CD4-positive, alpha-beta T cell treated with Interleukin-4 for 4 hours (primary cell): Measurements from ENCODE around the gene RASGEF1B.

Experiments
- DNase-seq: peaks from one replicate; pipeline ENCODE4 v3.0.0-alpha.2; 2020

Gene RASGEF1B

DNA sequence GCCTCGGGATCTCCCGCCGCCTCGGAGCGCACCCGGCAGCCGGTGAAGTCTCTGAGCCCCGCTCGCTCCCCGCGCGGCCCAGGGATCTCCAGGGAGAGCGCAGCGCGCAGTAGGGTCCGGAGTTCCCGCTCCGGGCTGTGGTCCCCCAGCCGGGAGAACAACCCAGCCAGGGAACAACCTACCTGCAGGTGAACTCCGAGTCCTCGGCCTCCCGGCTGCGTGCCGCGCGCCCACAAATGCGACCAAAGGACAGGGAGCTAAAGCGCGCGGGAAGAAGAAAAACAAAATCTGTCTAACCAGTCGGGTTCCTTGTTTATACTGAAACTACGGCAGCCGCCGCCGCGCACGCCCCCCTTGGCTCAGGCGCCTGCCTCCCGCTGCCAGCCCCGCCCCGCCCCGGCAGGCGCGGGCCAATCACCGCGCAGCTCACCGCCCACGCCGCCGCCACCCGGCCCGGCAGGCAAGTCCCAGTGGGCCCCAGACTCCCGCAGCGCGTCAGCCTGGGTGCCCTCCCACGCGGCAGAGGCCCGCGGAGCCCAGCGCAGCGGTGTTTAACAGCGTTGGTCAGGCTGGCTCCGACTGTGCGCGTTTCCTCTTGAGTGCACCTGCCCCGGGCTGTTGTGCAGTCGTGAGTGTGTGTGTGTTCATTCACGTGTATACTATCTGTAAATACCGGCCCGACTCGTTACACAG, at the start of gene RASGEF1B:
Gene RASGEF1B, minus strand, starts transcription at position 320 of the 693 bp plus-strand sequence. CDS start 12,399 bp downstream, outside the sequence.
- peak; percentile 93 for DNase-seq

DNA sequence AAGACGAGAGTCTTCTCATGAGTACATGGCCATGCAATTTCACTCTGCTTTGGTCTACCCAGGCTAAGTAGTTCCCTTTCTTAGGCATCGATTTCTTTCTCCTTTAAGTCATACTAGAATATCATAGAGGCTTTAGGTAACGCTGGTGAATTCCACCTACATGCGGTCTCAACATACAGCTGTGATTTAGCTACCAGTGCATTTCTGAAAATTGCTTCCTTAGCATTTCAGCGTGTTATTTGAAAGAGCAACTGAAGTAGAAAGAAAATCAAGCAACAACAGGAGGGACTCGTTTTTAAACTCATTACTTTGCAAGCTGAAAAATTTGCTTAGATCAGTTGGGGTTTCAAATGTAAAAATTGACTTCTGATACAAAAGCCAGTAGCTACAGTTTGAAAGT, 48.1 kb upstream of the RASGEF1B start:
- DNase-seq: no peak

DNA sequence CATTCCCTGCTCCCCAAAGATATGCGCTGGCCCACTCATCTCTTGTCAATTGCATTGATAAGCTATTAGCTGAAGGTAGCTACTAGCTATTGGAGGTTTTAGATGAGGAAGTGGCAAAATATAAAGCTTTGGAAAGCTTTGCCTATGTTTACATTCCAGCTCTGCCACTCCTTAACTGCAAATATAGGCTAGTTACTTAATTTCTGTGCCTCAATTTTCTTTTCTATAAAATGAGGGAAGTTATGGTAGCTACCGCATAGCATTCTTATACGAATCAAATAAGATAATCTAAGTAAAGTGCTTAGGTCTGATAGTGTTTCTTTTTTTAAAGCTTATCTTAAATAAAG, 47.7 kb upstream of the RASGEF1B start:
- DNase-seq: no peak

DNA sequence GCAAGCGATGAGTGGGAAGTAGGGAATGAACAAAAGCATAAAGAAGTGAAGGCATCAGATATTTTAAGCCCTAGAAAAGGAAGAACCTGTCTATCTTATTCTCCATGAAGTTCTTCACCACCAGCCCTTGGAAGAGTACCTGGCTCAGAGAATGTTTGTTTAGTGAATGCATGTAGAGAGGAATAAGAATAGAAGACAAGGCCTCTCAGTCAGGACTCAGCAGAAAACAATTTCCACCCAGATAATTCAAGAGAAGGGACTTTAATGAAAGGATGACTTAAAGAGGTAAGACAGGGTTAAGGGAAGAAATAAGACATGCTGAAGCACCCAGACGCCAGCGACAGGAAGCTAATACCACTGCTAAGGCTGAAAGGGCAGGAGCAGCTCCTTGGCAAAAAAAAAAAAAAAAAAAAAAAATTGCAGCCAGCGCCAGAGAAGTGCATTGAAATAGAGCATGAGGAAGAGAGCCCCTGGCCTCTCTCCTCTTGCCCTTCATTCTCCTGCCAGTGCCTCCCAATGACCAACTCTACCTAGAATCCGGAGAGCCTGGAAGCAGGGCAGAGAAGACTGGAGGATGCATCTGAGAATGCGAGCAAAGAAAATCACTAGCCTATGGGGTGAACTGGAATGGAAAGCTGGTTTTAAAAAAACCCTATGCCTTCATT, 47.2 kb upstream of the RASGEF1B start:
- DNase-seq: no peak

DNA sequence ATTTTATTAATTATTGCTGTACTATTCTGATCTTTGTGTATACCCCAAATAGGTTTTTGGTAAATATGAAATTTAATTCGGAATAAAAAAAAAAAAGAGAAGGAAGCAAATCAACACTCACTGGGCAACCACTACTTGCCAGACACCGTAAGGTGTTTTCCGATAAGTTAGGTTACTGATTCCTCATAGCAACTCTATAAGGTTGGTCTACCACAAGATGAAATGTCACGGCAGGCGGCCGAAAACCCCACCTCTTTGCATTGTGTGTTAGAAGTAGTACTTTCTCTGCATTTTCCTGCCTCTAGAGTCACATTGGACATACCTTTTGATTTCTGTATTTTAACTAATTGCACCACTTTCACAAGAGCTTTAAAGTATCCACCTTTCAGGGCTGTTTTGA, 44.5 kb upstream of the RASGEF1B start:
- DNase-seq: no peak

DNA sequence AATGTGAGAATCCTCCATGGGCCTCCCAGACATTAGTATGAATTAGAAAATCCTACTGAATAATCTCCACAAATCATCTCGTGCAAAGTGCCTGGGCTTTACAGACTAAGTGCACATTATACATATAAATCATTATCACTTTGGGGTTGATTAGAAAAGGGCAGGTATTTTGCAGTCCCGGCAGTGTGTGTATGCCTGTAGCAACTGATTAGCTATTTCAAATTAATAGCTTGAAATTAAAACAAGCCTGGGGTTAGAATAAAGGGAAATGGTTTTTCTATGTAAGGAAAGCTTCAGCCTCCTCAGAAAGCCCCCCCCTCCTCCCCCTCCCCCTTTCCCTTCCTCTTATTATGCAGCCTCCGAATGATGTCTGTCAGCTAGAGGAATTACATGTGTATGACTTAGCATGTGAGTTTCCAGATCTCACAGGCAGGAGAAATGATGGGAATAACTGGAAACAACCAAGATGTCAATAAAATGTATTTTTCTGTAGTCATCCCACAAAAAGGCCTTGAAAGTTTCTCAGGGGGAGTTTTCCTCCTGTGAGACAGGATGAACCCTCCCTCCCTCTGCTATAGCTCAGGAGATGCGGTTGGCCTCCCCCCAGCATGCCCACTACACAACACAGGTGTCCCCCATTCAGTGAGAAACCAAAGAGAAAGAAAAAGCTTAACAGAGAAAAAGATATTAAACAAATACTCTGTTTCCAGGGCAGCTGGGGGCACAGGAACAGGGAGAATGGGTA, 41.2 kb upstream of the RASGEF1B start:
- DNase-seq: no peak

DNA sequence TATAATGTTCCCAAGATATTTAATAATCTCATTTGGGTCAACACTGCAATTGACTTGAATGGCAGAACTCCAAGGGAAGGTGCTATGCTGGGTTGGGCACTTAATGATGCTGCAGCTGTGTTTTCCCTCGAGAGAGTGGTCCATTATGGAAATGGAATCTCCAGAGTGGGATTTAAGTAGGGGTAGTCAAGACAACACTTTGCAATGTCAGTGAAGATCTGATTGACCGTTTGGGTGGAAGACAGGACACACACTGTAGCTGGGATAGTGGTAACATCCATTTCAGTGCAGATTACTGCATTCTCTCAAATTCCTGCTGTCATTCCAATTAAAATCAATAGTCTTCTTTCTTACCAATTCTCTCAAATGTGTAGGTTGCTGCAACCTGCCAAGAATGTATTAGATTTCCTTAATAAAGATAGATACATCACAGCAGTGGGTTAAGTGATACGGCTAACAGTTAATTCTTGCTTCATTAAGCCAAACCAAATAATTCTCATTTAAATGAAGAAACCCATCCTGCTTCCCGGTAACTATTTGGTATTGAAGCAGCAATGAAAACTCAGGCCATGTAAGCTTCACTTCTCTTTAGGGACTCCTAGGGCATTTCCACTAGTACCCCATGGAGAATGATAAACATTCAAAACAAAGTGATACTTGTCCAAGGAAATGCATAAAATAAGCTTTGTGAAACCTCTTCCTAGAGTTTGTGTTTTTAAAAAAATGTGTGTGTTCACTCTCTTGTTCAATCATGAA, 40.5 kb upstream of the RASGEF1B start:
- no peak for DNase-seq

DNA sequence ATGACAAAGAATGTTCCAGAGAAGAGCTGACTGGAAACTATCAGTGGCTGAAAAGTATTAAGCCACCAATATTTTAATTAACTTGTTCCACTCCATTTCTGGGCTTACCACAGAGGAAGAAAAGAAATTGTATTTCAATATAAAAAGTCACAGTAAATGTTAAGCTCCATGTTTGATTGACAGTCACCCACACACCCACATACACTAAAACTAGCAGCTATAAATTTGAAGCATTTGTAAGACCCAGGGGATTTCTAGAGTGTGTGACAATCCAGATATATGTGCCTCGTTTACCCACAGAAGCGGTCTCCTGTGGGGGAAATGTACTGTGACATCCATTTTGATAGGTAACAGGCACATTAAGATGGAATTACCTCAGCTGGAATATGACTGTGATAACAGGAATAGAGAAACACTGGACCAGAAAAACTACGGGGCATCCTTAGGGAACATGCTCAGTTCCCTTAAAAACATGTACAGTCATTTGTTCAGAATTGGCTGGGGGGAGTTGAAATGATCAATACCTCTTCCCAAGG, 39.0 kb upstream of the RASGEF1B start:
- DNase-seq: no peak

DNA sequence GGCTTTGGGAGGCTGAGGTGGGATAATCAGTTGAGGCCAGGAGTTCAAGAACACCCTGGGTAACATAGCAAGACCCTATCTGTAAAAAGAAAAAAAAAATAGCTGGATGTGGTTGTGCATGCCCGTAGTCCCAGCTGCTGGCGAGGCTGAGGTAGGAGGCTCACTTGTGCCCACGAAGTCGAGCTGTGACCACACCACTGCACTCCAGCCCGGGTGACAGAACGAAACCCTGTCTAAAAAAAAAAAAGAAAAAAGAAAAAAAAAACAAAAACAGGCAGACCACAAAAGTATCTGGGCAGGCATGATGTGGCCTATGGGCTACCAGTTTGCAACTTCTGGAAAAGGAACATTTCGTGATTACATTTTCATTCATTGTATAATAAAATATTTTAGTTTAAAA, 38.1 kb upstream of the RASGEF1B start:
- no peak for DNase-seq

DNA sequence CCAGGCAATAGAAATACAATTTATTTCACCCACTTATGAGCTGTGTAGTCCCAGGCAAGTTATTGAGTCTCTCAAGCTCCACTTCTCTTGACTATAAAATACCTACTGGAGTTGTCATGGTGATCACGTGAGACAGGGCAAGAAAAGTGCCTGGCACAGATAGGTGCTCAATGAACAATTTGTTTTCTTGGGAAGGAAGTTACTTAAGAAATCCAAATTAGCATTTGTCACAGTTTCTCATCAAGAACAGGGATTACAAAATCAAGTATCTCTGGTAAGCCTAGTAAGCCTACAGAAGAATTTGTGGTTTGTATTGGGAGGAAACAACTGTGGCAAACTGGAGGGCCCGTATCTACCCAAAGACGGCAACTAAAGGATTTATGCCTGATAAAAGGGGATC, 37.5 kb upstream of the RASGEF1B start:
- peak; percentile 4 for DNase-seq

DNA sequence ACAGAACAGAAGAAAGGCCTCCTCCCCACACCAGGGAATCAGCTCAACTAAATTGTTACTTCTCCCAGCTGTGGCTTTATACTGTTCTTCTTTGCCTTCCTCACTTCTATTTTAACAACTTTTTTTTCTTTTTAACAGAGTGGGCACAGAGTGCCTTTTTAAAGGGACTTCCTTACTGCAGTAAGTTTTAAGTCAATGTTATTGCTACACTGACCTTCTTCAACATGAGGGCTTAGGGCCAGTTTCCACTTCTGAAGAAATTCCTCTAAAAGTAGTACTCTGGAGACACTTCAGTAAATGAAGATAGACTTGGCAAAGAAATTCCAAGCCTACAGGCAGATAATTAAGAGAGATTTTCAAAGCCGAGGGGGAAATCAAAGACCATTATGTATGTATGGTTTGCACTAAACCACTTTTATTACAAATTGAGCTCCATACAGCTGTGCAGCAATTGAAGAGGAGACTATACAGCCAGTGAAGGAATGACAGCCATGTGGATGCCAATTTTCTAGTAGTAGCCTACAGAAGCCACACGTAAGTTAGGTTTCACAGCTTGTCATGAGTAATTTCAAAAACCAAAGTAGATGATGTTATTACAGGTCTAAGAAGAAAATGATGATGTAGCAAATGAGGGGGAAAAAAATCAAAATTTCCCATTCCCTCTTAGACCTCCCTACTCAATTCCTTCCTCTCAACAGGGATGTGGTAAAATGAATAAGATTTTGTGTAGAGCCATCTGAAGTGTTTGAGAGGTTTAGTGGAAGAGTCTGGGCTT, 36.9 kb upstream of the RASGEF1B start:
- DNase-seq: no peak

DNA sequence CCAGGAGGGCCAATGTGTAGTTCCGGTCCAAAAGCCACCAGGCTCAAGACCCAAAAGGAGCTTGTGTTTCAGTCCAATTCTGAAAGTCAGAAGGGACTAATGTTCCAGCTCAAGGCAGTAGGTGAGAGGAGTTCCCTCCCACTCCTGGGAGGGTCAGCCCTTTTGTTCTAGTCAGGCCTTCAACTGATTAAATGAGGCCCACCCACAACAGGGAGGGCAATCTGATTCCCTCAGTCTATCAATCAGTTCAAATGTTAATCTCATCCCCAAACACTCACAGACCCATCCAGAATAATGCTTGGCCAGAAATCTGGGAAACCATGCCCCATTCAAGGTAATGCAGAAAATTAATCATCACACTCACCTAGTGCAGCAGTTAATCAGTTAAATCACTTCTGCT, 35.8 kb upstream of the RASGEF1B start:
- no peak for DNase-seq

DNA sequence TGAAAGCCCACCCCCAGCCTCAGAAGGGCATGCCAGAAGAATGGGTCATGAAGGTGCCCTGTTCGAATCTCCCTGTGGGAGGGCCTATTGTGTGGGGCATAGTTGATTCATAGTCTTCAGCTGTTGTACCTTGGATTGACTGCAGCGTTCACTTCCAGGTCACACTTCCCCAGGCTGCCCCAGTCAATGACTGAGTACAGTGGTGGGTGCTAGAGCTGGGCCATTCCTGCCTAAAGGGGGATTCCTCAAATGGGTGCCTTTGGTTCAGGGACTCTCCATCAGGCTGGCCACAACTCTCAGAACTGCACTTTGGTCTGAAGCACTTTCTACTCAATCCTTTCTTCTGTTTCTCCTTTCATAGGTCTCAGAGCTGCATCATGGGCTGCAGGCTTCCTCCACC, 35.0 kb upstream of the RASGEF1B start:
- peak; percentile 8 for DNase-seq

DNA sequence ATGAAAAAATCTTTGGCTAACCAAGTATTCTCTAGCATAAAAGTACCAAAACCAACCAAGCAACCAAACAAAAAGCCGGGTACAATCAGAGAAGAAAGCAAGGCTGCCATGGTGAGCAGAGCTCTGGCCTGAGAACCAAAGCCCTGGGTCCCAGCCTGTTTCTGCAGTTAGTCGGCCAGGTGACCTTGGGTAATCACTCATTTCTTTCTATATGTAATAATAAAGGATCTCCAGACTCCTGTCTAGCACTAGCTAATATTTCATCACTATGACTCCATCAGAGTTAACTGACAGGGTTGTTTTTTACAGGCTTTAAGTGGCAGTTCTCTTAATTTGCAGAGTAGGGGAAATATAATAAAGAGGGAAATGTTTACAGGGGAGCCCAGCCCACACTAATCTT, 34.0 kb upstream of the RASGEF1B start:
- DNase-seq: no peak

DNA sequence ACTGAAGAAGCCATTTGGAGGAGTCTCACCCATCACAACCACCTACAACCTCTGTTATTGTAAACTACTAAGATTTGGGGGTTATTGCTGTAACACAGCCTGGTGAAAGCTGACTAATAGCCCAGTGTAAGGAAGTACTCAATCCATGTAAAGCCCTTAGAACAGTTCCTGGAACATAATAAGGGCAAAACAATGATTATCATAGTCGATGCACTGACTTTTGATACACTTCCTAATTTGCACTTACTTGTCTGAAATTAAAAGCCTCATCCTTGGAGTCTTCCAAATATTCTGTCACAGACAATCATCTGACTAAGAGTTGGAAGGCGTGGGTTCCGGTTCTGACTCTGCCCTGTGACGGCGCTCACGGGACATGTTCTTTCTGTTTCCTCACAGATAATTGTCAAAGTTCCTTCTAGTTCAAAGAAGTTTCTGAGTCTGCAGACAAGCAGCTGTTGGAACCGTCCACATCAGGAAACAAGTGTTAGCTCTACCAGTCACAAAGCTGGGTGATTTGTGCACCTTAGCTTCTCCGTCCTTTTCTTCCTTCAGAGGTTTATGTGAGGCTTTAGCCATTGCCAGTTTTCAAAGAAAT, 33.4 kb upstream of the RASGEF1B start:
- peak; percentile 73 for DNase-seq

DNA sequence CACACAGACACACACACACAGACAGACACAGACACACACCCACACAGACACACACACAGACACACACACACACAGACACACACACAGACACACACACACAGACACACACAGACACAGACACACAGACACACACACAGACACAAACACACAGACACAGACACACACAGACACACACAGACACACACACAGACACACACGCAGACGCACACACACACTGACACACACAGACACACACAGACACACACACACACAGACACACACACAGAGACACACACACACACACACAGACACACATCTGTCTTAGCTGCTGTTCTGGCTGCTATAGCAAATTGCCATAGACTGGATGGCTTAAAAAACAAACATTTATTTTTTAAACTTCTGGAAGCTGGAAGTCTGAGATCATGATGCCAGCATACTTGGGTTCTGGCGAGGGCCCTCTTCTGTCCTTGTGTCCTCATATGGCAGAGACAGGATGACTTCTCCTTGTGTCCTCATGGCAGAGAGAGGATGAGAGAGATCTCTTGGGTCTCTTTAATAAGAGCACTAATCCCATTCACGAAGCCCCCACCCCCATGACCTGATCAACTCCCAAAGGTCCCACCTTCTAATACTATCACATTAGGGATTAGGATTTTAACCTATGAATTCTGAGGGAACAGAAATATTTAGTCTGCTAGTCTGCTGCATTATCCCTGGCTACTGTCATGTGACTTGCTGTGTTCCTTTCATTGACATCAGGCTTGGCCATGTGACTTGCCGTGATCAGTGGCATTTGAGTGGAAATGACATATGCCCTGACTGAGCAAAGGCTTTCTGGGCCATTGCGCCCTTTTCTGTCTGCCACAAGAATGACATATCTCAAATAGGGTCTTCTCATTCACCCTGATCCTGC, 32.7 kb upstream of the RASGEF1B start:
- no peak for DNase-seq

DNA sequence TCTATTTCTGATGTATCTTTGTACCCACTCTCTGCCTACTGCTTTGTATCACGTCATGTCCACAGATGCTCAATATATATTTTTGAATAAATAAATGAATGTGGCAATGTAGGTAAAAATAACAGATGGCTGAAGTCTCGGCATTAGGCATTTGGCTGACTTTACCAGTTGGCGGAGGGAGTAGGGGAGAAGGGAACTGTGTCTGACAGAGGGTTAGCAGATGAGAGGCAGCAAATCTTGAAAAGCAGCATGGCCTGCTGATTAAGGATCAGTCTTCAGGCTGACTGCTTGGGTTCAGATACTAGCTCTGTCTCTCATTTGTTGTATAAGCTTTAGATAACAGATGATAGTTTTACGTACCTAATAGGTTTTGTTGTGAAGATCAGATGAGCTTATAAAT, 31.9 kb upstream of the RASGEF1B start:
- DNase-seq: no peak

DNA sequence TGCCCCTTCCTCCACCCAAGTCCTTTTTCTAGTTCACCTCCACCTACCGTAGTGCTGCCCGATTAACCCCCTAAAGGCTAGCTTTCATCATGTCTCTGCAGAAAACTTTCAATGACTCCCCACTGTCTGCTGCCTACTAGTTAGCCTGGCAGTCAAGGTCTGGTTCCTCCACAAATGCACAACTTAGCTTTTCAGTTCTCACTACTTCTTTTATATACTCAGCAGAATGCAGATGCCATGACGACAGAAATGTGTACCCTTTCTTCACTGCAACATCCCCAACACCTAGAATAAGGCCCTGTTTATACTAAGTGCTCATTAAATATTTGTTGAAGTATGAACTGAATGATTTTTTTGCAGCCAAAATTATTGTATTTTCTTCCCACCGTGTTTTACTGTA, 30.9 kb upstream of the RASGEF1B start:
- DNase-seq: no peak

DNA sequence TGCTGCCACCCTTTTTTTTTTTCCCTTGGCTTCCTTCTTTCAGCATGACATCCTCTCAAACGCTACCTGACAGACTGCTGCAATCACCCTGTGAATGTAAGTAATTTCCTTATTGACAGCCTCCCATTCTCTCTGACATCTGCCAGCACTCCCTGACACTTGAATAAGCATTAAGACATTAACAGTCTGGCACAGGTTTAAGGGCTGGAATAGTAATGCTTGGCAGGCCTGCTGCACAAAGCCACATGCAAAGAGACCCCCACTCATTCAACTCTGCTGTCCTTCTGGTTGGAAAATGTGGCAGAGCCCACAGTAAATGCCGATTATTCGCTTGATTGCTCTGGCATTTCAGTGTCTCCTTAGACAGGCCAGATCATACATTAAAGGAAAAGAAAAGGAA, 28.1 kb upstream of the RASGEF1B start:
- no peak for DNase-seq

DNA sequence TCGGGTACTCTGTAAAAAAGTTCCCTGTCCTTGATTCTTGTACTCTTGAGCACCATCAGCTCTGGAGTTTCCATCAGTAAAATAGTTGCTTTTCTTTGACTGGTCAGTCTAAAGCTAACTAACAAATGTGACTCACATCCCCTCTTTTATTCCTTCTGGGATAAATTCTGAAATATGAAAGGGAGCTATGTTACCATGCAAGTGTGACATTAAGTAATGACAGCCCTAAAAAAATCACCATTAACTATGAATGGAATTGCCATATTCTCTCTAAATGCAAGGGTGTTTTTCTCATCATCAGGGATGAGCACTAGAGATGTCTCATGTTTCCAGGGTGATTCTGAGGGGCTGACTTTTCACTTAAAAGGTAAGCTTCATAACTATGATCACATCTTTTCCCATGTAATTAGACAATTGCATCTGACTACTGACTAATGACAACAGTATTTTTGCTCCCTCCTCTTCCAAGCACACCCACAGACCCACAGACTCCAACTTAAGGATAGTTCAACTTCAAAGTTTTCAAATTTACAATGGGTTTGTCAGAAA, 26.9 kb upstream of the RASGEF1B start:
- DNase-seq: no peak

DNA sequence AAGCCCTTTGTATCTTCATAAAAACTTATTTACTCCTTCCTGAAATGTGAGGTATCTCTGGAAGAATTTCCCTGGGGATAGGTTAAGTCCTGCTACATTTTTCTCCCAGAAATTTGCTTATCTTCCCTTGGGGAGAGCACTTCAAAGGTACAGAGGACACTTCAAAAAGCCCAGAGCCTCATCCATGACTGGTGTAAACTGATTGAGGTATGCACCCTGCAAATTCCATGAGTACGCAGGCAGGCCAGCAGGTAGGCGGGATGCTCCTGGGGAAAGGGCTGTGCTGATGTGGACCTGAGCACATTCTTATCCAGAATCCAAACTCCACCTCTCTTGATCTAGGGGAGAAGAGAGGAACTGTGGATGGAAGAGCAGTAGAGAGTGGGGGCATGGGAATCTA, 26.3 kb upstream of the RASGEF1B start:
- no peak for DNase-seq
